A549 (cell line): Measurements from ENCODE around the gene TBL1X. TPM values are rescaled to one million over a fixed set of nuclear protein-coding genes. Genes with fewer than 3 reads are reported as not detected.

Source experiments
- ATAC-seq, 2 experiments: fragments of 200-7000 bp in 1 of 2; fragments of >200 bp in 1 of 2; cut with Nextera tagmentation in 1 of 2; cut with Tn5 transposase in 1 of 2; 3 replicates each; pipeline versions ENCODE4 v1.8.0 to v1.9.1; 2018 to 2020; ENCODE audit warnings: mild to moderate bottlenecking in 1 of 2, moderate library complexity in 1 of 2
- CTCF ChIA-PET: fragments of 300-600 bp; sonication (Branson Sonifier 250); formaldehyde crosslinking; extraction: SDS; loops from one replicate; lab custom pipeline; 2021; ENCODE audit warnings: antibody characterized with exemption, inconsistent platforms; lab: Yijun Ruan, JAX
- POLR2A ChIA-PET: fragments of 350-600 bp; formaldehyde crosslinking; extraction: SDS; loops from one replicate; lab custom pipeline; 2021; ENCODE audit warnings: antibody characterized with exemption, inconsistent platforms; lab: Yijun Ruan, JAX
- DNase-seq, 2 experiments: peaks; one replicate each; pipeline versions ENCODE4 v3.0.0 to v3.0.0-alpha.2; 2011 to 2016; ENCODE audit warnings: low read depth in 1 of 2, low spot score in 1 of 2
- FAIRE-seq: peaks from 2 replicates; lab custom pipeline; 2011; peaks lifted over from hg19 to GRCh38; lab: Jason Lieb, UNC
- H3K27ac ChIP-seq, 2 experiments: fragments of >200 bp; sonication (Bioruptor Twin); formaldehyde crosslinking; 3 replicates each; pipeline ENCODE4 v1.5.1; 2016 to 2017
- H3K4me1 ChIP-seq: fragments of >200 bp; sonication (Bioruptor Twin); formaldehyde crosslinking; 3 replicates; pipeline ENCODE4 v1.6.1; 2016
- H3K4me2 ChIP-seq: fragments of >200 bp; sonication (Bioruptor Twin); formaldehyde crosslinking; 3 replicates; pipeline ENCODE4 v1.6.1; 2016
- H3K4me3 ChIP-seq: fragments of >200 bp; sonication (Bioruptor Twin); formaldehyde crosslinking; 3 replicates; pipeline ENCODE4 v1.5.1; 2016
- H3K9me3 ChIP-seq: fragments of >200 bp; sonication (Bioruptor Twin); formaldehyde crosslinking; 3 replicates; pipeline ENCODE4 v1.6.1; 2016
- ATOH8 ChIP-seq: fragments of 250-450 bp; sonication (Bioruptor Pico); IDR thresholded peaks from 2 replicates; pipeline ENCODE4 v1.5.0; 2020; ENCODE audit warnings: low read depth, mild to moderate bottlenecking, moderate library complexity
- BCL3 ChIP-seq: fragments of >200 bp; sonication (Bioruptor Twin); formaldehyde crosslinking; IDR thresholded peaks from 3 replicates; pipeline ENCODE4 v1.6.1; 2016
- BHLHE40 ChIP-seq: IDR thresholded peaks from 2 replicates; pipeline ENCODE4 v1.6.1; 2012; ENCODE audit warnings: low read depth, low read length, inconsistent platforms
- CHD2 ChIP-seq: fragments of 150-350 bp; IDR thresholded peaks from 2 replicates; pipeline ENCODE4 v1.6.1; 2014; ENCODE audit warnings: low read length; ENCODE audit not compliant: partially characterized antibody
- GATA3 ChIP-seq: IDR thresholded peaks from 2 replicates; pipeline ENCODE4 v1.6.1; 2012; ENCODE audit warnings: borderline replicate concordance
- HES2 ChIP-seq: fragments of >200 bp; sonication (Bioruptor Twin); formaldehyde crosslinking; IDR thresholded peaks from 2 replicates; pipeline ENCODE4 v1.6.1; 2016
- HOXA7 ChIP-seq: fragments of 250-450 bp; sonication (Bioruptor Pico); IDR thresholded peaks from 2 replicates; pipeline ENCODE4 v1.5.0; 2020; ENCODE audit warnings: mild to moderate bottlenecking, moderate library complexity
- HOXB13 ChIP-seq: fragments of 250-450 bp; sonication (Bioruptor Pico); IDR thresholded peaks from 2 replicates; pipeline ENCODE4 v1.5.0; 2020; ENCODE audit warnings: low read depth, mild to moderate bottlenecking, moderate library complexity
- JUN ChIP-seq, 2 experiments: fragments of >200 bp; sonication (Bioruptor Twin); formaldehyde crosslinking; IDR thresholded peaks; 2 replicates in 1 of 2; 3 replicates in 1 of 2; pipeline ENCODE4 v1.6.1; 2016 to 2017
- KDM1A ChIP-seq: fragments of 200-600 bp; sonication (generic); IDR thresholded peaks from 2 replicates; pipeline ENCODE4 v1.6.1; 2016; ENCODE audit warnings: low read depth, mild to moderate bottlenecking
- MAFK ChIP-seq: fragments of 450-650 bp; IDR thresholded peaks from 2 replicates; pipeline ENCODE4 v1.6.1; 2014; ENCODE audit not compliant: partially characterized antibody
- MAX ChIP-seq: IDR thresholded peaks from 2 replicates; pipeline ENCODE4 v1.6.1; 2012
- NFE2L2 ChIP-seq: fragments of 150-350 bp; conservative IDR thresholded peaks from 2 replicates; pipeline ENCODE4 v1.6.1; 2014; ENCODE audit warnings: low read length
- PHF8 ChIP-seq: fragments of 200-600 bp; sonication (generic); IDR thresholded peaks from 2 replicates; pipeline ENCODE4 v1.6.1; 2016; ENCODE audit warnings: low read depth, mild to moderate bottlenecking, antibody characterized with exemption, moderate library complexity, borderline replicate concordance
- RCOR1 ChIP-seq: fragments of 150-350 bp; IDR thresholded peaks from 2 replicates; pipeline ENCODE4 v1.6.1; 2014; ENCODE audit warnings: antibody characterized with exemption, low read length, low read depth
- REST ChIP-seq: fragments of 200-600 bp; sonication (generic); IDR thresholded peaks from 2 replicates; pipeline ENCODE4 v1.6.1; 2016; ENCODE audit warnings: antibody characterized with exemption, mild to moderate bottlenecking, moderate library complexity
- SREBF2 ChIP-seq: fragments of 450-650 bp; IDR thresholded peaks from 2 replicates; pipeline ENCODE4 v1.6.1; 2014; ENCODE audit warnings: mild to moderate bottlenecking, moderate library complexity
- TP53 ChIP-seq: fragments of 250-450 bp; sonication (Bioruptor Pico); IDR thresholded peaks from 2 replicates; pipeline ENCODE4 v1.5.0; 2021; ENCODE audit warnings: mild to moderate bottlenecking, moderate library complexity
- USF2 ChIP-seq: fragments of 450-650 bp; IDR thresholded peaks from 2 replicates; pipeline ENCODE4 v1.6.1; 2014; ENCODE audit warnings: antibody characterized with exemption
- WGBS: methylation state at CpG from one replicate; pipeline ENCODE4 v1.1.6; 2017; ENCODE audit errors: missing lambda C conversion rate; 5-methylcytosine and 5-hydroxymethylcytosine counted together
- polyA plus RNA-seq, 4 experiments: library from polyadenylated mRNA; depleted of rRNA in 3 of 4; stranded (reverse); fragments of >200 nt; fragmentation: RNase III in 1 of 4; extraction: RNeasy Plus Mini Kit Qiagen cat#74134 plus additional on column Dnase treatment in 1 of 4; gene quantifications; 2 replicates in 3 of 4; 3 replicates in 1 of 4; pipeline ENCODE4 v1.2.3, GENCODE V29; 2011 to 2017

The TBL1X gene
- polyA plus RNA-seq, 2 of the 4 experiments (the other 2 are of a cell fraction): 14.6 to 18.0 TPM

- POLR2A ChIA-PET: no interaction called here
- DNase-seq: no peak
- FAIRE-seq: peak; percentile 96
- ATAC-seq: no peak
- no peak overlapping the region for H3K4me3 ChIP-seq
- TF ChIP-seq USF2 (no peak), NFE2L2 (no peak), SREBF2 (no peak), TP53 (CRISPR knock-in tag) (no peak), HES2 (no peak), GATA3 (no peak), BHLHE40 (no peak), HOXB13 (CRISPR knock-in tag) (no peak), REST (no peak), MAX (no peak), ATOH8 (CRISPR knock-in tag) (no peak), CHD2 (no peak), KDM1A (no peak), HOXA7 (no peak), MAFK (no peak)
- TF ChIP-seq, all 56 proteins: peak for 0
- no peak overlapping the region for H3K4me2 ChIP-seq
- H3K9me3 ChIP-seq: no peaks in the 10 kb centered on the region
- CTCF ChIA-PET: no interaction called here
- H3K4me1 ChIP-seq: peaks cover 5% of the 10 kb centered on the region; the same call in 1 of the 3 replicates
- H3K27ac ChIP-seq: no peak overlapping the region
- WGBS: 68% methylated on average over 3 of the region's 3 CpGs
These were observed 12.1 kb downstream of the TBL1X start for GRCh38 chrX:9476810-9477575.

GRCh38 chrX:9482408-9482807, 17.6 kb downstream of the TBL1X start:
- ATAC-seq: peak in 1 of 2 experiments; percentile 43; a peak in 1 of 6 replicates
- Histone ChIP-seq H3K4me2 (no peak overlapping the region), H3K4me3 (no peak overlapping the region), H3K4me1 (peaks cover 7% of the 10 kb centered on the region; the same call in 1 of the 3 replicates), H3K9me3 (no peaks in the 10 kb centered on the region)
- ChIA-PET CTCF (no interaction called here), POLR2A (no interaction called here)
- no peak for DNase-seq
- WGBS: 9% methylated on average over 2 of the region's 2 CpGs
- no peak for TF ChIP-seq CHD2
- TF ChIP-seq RCOR1: no peak
- no peak for TF ChIP-seq JUN (IDR thresholded peaks at IDR 0.05)
- no peak for TF ChIP-seq MAX
- no peak for TF ChIP-seq BCL3
- no peak for TF ChIP-seq HES2
- TF ChIP-seq TP53 (CRISPR knock-in tag): no peak
- TF ChIP-seq PHF8: no peak
- TF ChIP-seq, all 56 proteins: peak for 0
- FAIRE-seq: peak; percentile 36
- H3K27ac ChIP-seq: no peak overlapping the region
